ENCODE results near the gene FAF1.
A peak's percentile ranks its signal among the peaks of the same experiment; 100 is the strongest.

The FAF1 gene

GRCh38 chr1:50707824-50708223 lies 252.2 kb downstream of the FAF1 start:
- TF ChIP-seq CTCF (IDR thresholded peaks at IDR 0.05; ENCODE audit: insufficient read depth, low read length, poor library complexity, severe bottlenecking): no peak
- DNase-seq (ENCODE audit: extremely low read depth, insufficient read length): no peak
- no peaks in the 10 kb centered on the region for H3K36me3 ChIP-seq (ENCODE audit: control insufficient read depth, insufficient read depth, low read length)
- H3K4me3 ChIP-seq (replicated peaks; ENCODE audit: low read depth, low read length): no peak overlapping the region
- no peaks in the 10 kb centered on the region for H3K27me3 ChIP-seq (replicated peaks; ENCODE audit: control insufficient read depth, insufficient read depth, low read length)

GRCh38 chr1:50705699-50706098 lies 254.4 kb downstream of the FAF1 start:
- Histone ChIP-seq H3K4me3 (replicated peaks; ENCODE audit: low read depth, low read length) (no peak overlapping the region), H3K27me3 (replicated peaks; ENCODE audit: control insufficient read depth, insufficient read depth, low read length) (no peaks in the 10 kb centered on the region), H3K36me3 (ENCODE audit: control insufficient read depth, insufficient read depth, low read length) (no peaks in the 10 kb centered on the region)
- no peak for TF ChIP-seq CTCF (IDR thresholded peaks at IDR 0.05; ENCODE audit: insufficient read depth, low read length, poor library complexity, severe bottlenecking)
- DNase-seq (ENCODE audit: extremely low read depth, insufficient read length): no peak

GRCh38 chr1:50705041-50705440 lies 255.0 kb downstream of the FAF1 start:
- H3K27me3 ChIP-seq (replicated peaks; ENCODE audit: control insufficient read depth, insufficient read depth, low read length): no peaks in the 10 kb centered on the region
- no peak overlapping the region for H3K4me3 ChIP-seq (replicated peaks; ENCODE audit: low read depth, low read length)
- TF ChIP-seq CTCF (IDR thresholded peaks at IDR 0.05; ENCODE audit: insufficient read depth, low read length, poor library complexity, severe bottlenecking): no peak
- DNase-seq (ENCODE audit: extremely low read depth, insufficient read length): no peak
- no peaks in the 10 kb centered on the region for H3K36me3 ChIP-seq (ENCODE audit: control insufficient read depth, insufficient read depth, low read length)

- Histone ChIP-seq H3K27me3 (replicated peaks; ENCODE audit: control insufficient read depth, insufficient read depth, low read length) (no peaks in the 10 kb centered on the region), H3K36me3 (ENCODE audit: control insufficient read depth, insufficient read depth, low read length) (no peaks in the 10 kb centered on the region), H3K4me3 (replicated peaks; ENCODE audit: low read depth, low read length) (no peak overlapping the region)
- TF ChIP-seq CTCF (IDR thresholded peaks at IDR 0.05; ENCODE audit: insufficient read depth, low read length, poor library complexity, severe bottlenecking): peak; percentile 81
- DNase-seq (ENCODE audit: extremely low read depth, insufficient read length): no peak
These were observed 255.9 kb downstream of the FAF1 start for GRCh38 chr1:50704126-50704525.

GRCh38 chr1:50703240-50703639 lies 256.8 kb downstream of the FAF1 start:
- no peaks in the 10 kb centered on the region for H3K27me3 ChIP-seq (replicated peaks; ENCODE audit: control insufficient read depth, insufficient read depth, low read length)
- H3K4me3 ChIP-seq (replicated peaks; ENCODE audit: low read depth, low read length): no peak overlapping the region
- no peak for DNase-seq (ENCODE audit: extremely low read depth, insufficient read length)
- no peaks in the 10 kb centered on the region for H3K36me3 ChIP-seq (ENCODE audit: control insufficient read depth, insufficient read depth, low read length)
- TF ChIP-seq CTCF (IDR thresholded peaks at IDR 0.05; ENCODE audit: insufficient read depth, low read length, poor library complexity, severe bottlenecking): no peak

- no peak for TF ChIP-seq CTCF (IDR thresholded peaks at IDR 0.05; ENCODE audit: insufficient read depth, low read length, poor library complexity, severe bottlenecking)
- DNase-seq (ENCODE audit: extremely low read depth, insufficient read length): no peak
- Histone ChIP-seq H3K27me3 (replicated peaks; ENCODE audit: control insufficient read depth, insufficient read depth, low read length) (no peaks in the 10 kb centered on the region), H3K4me3 (replicated peaks; ENCODE audit: low read depth, low read length) (no peak overlapping the region), H3K36me3 (ENCODE audit: control insufficient read depth, insufficient read depth, low read length) (no peaks in the 10 kb centered on the region)
These were observed 257.7 kb downstream of the FAF1 start for GRCh38 chr1:50702395-50702794.
